Cerebellar cortex (tissue), 1 donor: ENCODE data around the gene IER3.
A peak's percentile ranks its signal among the peaks of the same experiment; 100 is the strongest.

Experiments used
- DNase-seq: peaks from one replicate; pipeline ENCODE4 v3.0.0-alpha.2; 2015; ENCODE audit warnings: low spot score

The IER3 gene

GRCh38 chr6:30744054-30744805 is at the start of gene IER3:
Gene IER3 (minus strand): TSS chr6:30744547. CDS start chr6:30744518, 29 bp downstream.
- DNase-seq: peak; percentile 84

- DNase-seq: no peak
Observed at GRCh38 chr6:30793521-30794194, 49.3 kb upstream of the IER3 start.

GRCh38 chr6:30792786-30793185 is 48.4 kb upstream of the IER3 start:
- no peak for DNase-seq

GRCh38 chr6:30790724-30791383 is 46.5 kb upstream of the IER3 start:
- DNase-seq: no peak

GRCh38 chr6:30789606-30790005 is 45.3 kb upstream of the IER3 start:
- DNase-seq: no peak

- DNase-seq: no peak
Observed at GRCh38 chr6:30787954-30788353, 43.6 kb upstream of the IER3 start.

- no peak for DNase-seq
Observed at GRCh38 chr6:30782425-30783014, 38.2 kb upstream of the IER3 start.

- DNase-seq: peak; percentile 92
Observed at GRCh38 chr6:30781743-30782424, 37.5 kb upstream of the IER3 start.

- DNase-seq: no peak
Observed at GRCh38 chr6:30781395-30781742, 37.0 kb upstream of the IER3 start.

GRCh38 chr6:30780642-30780920 is 36.2 kb upstream of the IER3 start:
- DNase-seq: no peak

GRCh38 chr6:30779850-30780641 is 35.7 kb upstream of the IER3 start:
- DNase-seq: no peak

- DNase-seq: no peak
Observed at GRCh38 chr6:30778001-30778635, 33.8 kb upstream of the IER3 start.

- no peak for DNase-seq
Observed at GRCh38 chr6:30777155-30777485, 32.8 kb upstream of the IER3 start.

- no peak for DNase-seq
Observed at GRCh38 chr6:30776390-30777154, 32.2 kb upstream of the IER3 start.

- no peak for DNase-seq
Observed at GRCh38 chr6:30775104-30775503, 30.8 kb upstream of the IER3 start.

GRCh38 chr6:30774701-30775100 is 30.4 kb upstream of the IER3 start:
- no peak for DNase-seq

- DNase-seq: no peak
Observed at GRCh38 chr6:30770592-30770991, 26.2 kb upstream of the IER3 start.

- DNase-seq: no peak
Observed at GRCh38 chr6:30769853-30770524, 25.6 kb upstream of the IER3 start.

- peak; percentile 69 for DNase-seq
Observed at GRCh38 chr6:30769088-30769852, 24.9 kb upstream of the IER3 start.
